Suprapubic skin (tissue), 3 donors: ENCODE data around the gene ABTB1.

Experiments
- CTCF ChIP-seq, 2 donors: fragments of 200-600 bp in 1 of 2; fragments of 450-650 bp in 1 of 2; sonication (generic) in 1 of 2; IDR thresholded peaks; one replicate each; pipeline ENCODE4 v1.5.1; 2016 to 2019; ENCODE audit warnings: antibody characterized with exemption in 2 of 2, mild to moderate bottlenecking in 1 of 2, moderate library complexity in 1 of 2
- EP300 ChIP-seq: sonication (generic); formaldehyde crosslinking; IDR thresholded peaks from one replicate; pipeline ENCODE4 v1.6.1; 2017; ENCODE audit warnings: antibody characterized with exemption
- POLR2A ChIP-seq, 2 donors: fragments of 450-650 bp; IDR thresholded peaks; one replicate each; pipeline ENCODE4 v1.6.1; 2017; ENCODE audit warnings: antibody characterized with exemption in 2 of 2, mild to moderate bottlenecking in 2 of 2, moderate library complexity in 2 of 2

- TF ChIP-seq CTCF (IDR thresholded peaks at IDR 0.05), result no peak
- TF ChIP-seq EP300, result no peak
- no peak for TF ChIP-seq POLR2A (IDR thresholded peaks at IDR 0.05)
Measured at GRCh38 chr3:127691974-127692373, 19.2 kb downstream of the ABTB1 start.
